Trophoblast cell (in vitro differentiated cells and primary cell): ENCODE measurements around the gene FSCN2.
"Not testable (repeated sequence)": the region's sequence is repeated elsewhere in the genome, so short reads cannot be mapped to it uniquely, and the experiment has no call there.

Experiments
- DNase-seq, 2 donors: peaks; one replicate each; pipeline ENCODE4 v3.0.0-alpha.2; 2016
- H2AFZ ChIP-seq: 2 replicates; pipeline ENCODE4 v1.6.1; 2013; ENCODE audit warnings: low read length, moderate library complexity, mild to moderate bottlenecking; ENCODE audit not compliant: insufficient read depth, poor library complexity
- H2AK5ac ChIP-seq: 2 replicates; pipeline ENCODE4 v1.6.1; 2013; ENCODE audit warnings: mild to moderate bottlenecking, low read length
- H2BK120ac ChIP-seq: 2 replicates; pipeline ENCODE4 v1.6.1; 2013; ENCODE audit warnings: low read length, mild to moderate bottlenecking, moderate library complexity; ENCODE audit not compliant: insufficient read depth, poor library complexity
- H2BK12ac ChIP-seq: 2 replicates; pipeline ENCODE4 v1.6.1; 2013; ENCODE audit warnings: mild to moderate bottlenecking, low read length, moderate library complexity
- H2BK5ac ChIP-seq: 2 replicates; pipeline ENCODE4 v1.6.1; 2013; ENCODE audit warnings: low read length, low read depth, moderate library complexity, mild to moderate bottlenecking; ENCODE audit not compliant: poor library complexity
- H3K14ac ChIP-seq: 2 replicates; pipeline ENCODE4 v1.6.1; 2013; ENCODE audit warnings: mild to moderate bottlenecking, low read length
- H3K18ac ChIP-seq: 2 replicates; pipeline ENCODE4 v1.6.1; 2013; ENCODE audit warnings: mild to moderate bottlenecking, low read length
- H3K23ac ChIP-seq: 2 replicates; pipeline ENCODE4 v1.6.1; 2013; ENCODE audit warnings: low read length
- H3K27ac ChIP-seq: 2 replicates; pipeline ENCODE4 v1.5.1; 2013; ENCODE audit warnings: low read depth, mild to moderate bottlenecking, inconsistent platforms, low read length, moderate library complexity
- H3K27me3 ChIP-seq: 2 replicates; pipeline ENCODE4 v1.6.1; 2013; ENCODE audit warnings: inconsistent platforms, mild to moderate bottlenecking, low read length, moderate library complexity; ENCODE audit not compliant: insufficient read depth
- H3K36me3 ChIP-seq, 2 experiments: 1 replicate in 1 of 2; 2 replicates in 1 of 2; pipeline ENCODE4 v1.6.1; 2013; ENCODE audit warnings: low read length in 2 of 2, mild to moderate bottlenecking in 2 of 2, moderate library complexity in 1 of 2; ENCODE audit not compliant: insufficient read depth in 2 of 2, control insufficient read depth in 1 of 2
- H3K4ac ChIP-seq: 2 replicates; pipeline ENCODE4 v1.6.1; 2013; ENCODE audit warnings: low read depth, mild to moderate bottlenecking, low read length, moderate library complexity
- H3K4me1 ChIP-seq, 2 experiments: 1 replicate in 1 of 2; 2 replicates in 1 of 2; pipeline ENCODE4 v1.6.1; 2013; ENCODE audit warnings: low read length in 2 of 2, mild to moderate bottlenecking in 2 of 2, moderate library complexity in 1 of 2; ENCODE audit not compliant: insufficient read depth in 2 of 2, control insufficient read depth in 1 of 2
- H3K4me2 ChIP-seq: 2 replicates; pipeline ENCODE4 v1.6.1; 2013; ENCODE audit warnings: inconsistent platforms, mild to moderate bottlenecking, low read length, moderate library complexity
- H3K4me3 ChIP-seq: 2 replicates; pipeline ENCODE4 v1.5.1; 2013; ENCODE audit warnings: mild to moderate bottlenecking, low read depth, low read length, inconsistent platforms
- H3K79me1 ChIP-seq: one replicate; pipeline ENCODE4 v1.6.1; 2013; ENCODE audit warnings: low read length
- H3K79me2 ChIP-seq: 2 replicates; pipeline ENCODE4 v1.6.1; 2013; ENCODE audit warnings: low read length, mild to moderate bottlenecking; ENCODE audit not compliant: control insufficient read depth, insufficient read depth, poor library complexity
- H3K9ac ChIP-seq: 2 replicates; pipeline ENCODE4 v1.6.1; 2013; ENCODE audit warnings: mild to moderate bottlenecking, low read length
- H3K9me3 ChIP-seq: 2 replicates; pipeline ENCODE4 v1.6.1; 2013; ENCODE audit warnings: low read depth, mild to moderate bottlenecking, control low read depth, inconsistent platforms, low read length; ENCODE audit not compliant: insufficient read depth
- H4K12ac ChIP-seq: 2 replicates; pipeline ENCODE4 v1.6.1; 2013; ENCODE audit warnings: low read depth, mild to moderate bottlenecking, low read length, moderate library complexity
- H4K8ac ChIP-seq: 2 replicates; pipeline ENCODE4 v1.6.1; 2013; ENCODE audit warnings: low read depth, mild to moderate bottlenecking, low read length, moderate library complexity
- H4K91ac ChIP-seq: one replicate; pipeline ENCODE4 v1.6.1; 2013; ENCODE audit warnings: low read depth, mild to moderate bottlenecking, low read length, moderate library complexity
- WGBS: extraction: QIAGEN DNeasy Blood & Tissue Kit; methylation state at CpG from one replicate; pipeline ENCODE4 v1.1.7; 2013; ENCODE audit warnings: missing lambda C conversion rate; ENCODE audit not compliant: insufficient read length, insufficient coverage; ENCODE audit errors: extremely low coverage; 5-methylcytosine and 5-hydroxymethylcytosine counted together

Gene FSCN2

DNA sequence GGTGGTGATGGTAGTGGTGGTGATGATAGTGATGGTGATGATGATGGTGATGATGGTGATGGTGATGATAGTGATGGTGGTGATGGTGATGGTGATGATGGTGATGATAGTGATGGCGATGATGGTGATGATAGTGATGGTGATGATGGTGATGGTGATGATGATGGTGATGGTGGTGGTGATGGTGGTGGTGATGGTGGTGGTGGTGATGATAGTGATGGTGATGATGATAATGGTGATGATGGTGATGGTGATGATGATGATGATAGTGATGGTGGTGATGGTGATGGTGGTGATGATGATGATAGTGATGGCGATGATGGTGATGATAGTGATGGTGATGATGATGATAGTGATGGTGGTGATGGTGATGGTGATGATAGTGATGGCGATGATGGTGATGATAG lies 3.8 kb downstream of the FSCN2 start:
- not testable (repeated sequence) for H3K4me1 ChIP-seq, H2BK120ac ChIP-seq, H3K4ac ChIP-seq, H3K27me3 ChIP-seq, H2AK5ac ChIP-seq, H3K18ac ChIP-seq, H3K9ac ChIP-seq, H2BK5ac ChIP-seq, H3K14ac ChIP-seq, H2AFZ ChIP-seq, H3K4me3 ChIP-seq, H3K23ac ChIP-seq, H4K12ac ChIP-seq, H3K79me1 ChIP-seq, H3K4me2 ChIP-seq, H4K8ac ChIP-seq, H2BK12ac ChIP-seq, H4K91ac ChIP-seq, H3K27ac ChIP-seq, H3K36me3 ChIP-seq, DNase-seq, H3K79me2 ChIP-seq
- no CpG with 5 or more reads among the region's 3 CpGs for WGBS
- peaks cover 12% of the 10 kb centered on the region for H3K9me3 ChIP-seq

DNA sequence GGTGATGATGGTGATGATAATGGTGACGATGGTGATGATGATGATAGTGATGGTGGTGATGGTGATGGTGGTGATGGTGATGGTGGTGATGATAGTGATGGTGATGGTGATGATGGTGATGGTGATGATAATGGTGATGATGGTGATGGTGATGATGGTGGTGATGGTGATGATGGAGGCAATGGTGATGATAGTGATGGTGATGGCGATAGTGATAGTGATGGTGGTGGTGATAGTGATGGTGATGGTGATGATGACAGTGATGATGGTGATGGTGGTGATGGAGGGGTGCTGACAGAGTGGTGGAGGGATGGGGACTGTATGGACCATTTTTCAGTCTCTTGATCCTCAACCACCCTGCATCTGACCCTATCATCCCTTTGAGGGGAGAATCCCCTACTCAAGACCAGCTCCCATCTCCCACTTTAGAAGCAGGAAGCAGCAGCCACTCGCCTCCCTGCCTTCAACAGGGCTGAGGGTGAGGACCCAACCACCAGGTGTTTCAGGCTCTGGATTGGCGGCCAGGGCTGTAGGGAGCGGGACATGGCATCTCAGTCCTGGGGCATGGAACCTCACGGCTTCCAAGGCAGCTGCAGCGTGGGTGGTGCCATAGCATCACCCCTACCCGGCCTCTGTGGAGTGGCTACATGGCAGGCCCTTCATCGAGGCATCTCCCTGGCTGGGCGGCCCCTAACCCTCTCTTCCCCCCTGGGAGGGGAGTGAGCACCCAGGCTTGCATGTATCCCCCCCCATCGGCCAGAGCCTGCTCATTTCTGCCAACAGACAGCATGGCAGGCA lies 4.5 kb downstream of the FSCN2 start:
- H3K27ac ChIP-seq, result no peak overlapping the region
- no CpG with 5 or more reads among the region's 11 CpGs for WGBS
- peaks cover 0 to 1% of the 10 kb centered on the region in 2 experiments for H3K4me1 ChIP-seq
- H2BK5ac ChIP-seq, result no peak overlapping the region
- peaks cover 10% of the 10 kb centered on the region for H3K27me3 ChIP-seq
- no peak overlapping the region for H3K14ac ChIP-seq
- no peak overlapping the region for H3K18ac ChIP-seq
- H3K9me3 ChIP-seq, result peaks cover 17% of the 10 kb centered on the region
- no peaks in the 10 kb centered on the region for H3K79me2 ChIP-seq
- H3K23ac ChIP-seq, result no peak overlapping the region
- H3K36me3 ChIP-seq, result no peaks in the 10 kb centered on the region
- no peak overlapping the region for H2AFZ ChIP-seq
- H2AK5ac ChIP-seq, result no peak overlapping the region
- no peak for DNase-seq
- H4K8ac ChIP-seq, result no peak overlapping the region
- H4K12ac ChIP-seq, result no peak overlapping the region
- no peak overlapping the region for H2BK12ac ChIP-seq
- H3K4me3 ChIP-seq, result no peak overlapping the region
- H3K9ac ChIP-seq, result no peak overlapping the region
- H3K79me1 ChIP-seq, result no peaks in the 10 kb centered on the region
- no peak overlapping the region for H3K4ac ChIP-seq
- H2BK120ac ChIP-seq, result no peak overlapping the region
- no peak overlapping the region for H4K91ac ChIP-seq
- no peak overlapping the region for H3K4me2 ChIP-seq

DNA sequence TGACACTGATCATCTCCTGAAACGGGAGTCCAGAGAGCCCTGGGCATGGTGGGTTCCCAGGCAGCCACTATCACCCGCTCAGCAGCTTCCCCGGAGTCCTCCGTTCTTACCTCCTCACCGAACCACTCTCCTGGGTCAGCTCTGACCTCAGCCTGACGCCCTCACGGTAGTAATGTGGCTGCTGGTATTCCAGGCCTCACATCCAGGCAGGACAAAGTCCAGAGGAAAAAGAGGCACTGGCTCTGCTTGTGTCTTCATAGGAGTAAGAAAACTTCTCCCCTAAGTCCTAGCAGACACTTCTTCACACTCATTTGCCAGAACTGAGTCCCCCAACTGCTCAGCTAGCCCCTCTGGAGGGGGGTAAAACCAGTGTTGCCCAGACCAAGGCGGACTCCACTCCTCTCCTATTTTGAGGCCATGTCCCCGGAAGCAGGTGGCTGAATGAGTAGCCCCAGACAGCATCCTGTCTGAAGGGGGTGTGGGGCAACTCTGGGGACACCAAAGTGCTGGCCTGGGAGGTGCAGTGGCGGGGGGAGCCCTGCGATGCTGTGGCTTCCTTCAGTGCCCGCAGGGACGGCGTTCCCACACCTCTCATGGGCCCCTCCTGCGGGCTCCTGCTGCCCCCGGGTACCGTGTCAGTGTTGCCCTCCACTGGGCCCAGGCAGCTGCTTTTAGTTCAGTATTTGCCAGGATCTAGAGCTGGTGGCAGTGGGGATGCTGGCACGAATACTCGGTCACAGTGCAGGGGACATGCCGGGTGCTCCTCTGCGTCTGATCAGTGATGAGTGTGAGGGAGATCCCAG lies 5.4 kb downstream of the FSCN2 start:
- H3K4me2 ChIP-seq, result no peak overlapping the region
- peaks cover 3 to 4% of the 10 kb centered on the region in 2 experiments for H3K36me3 ChIP-seq
- peaks cover 10% of the 10 kb centered on the region for H3K27me3 ChIP-seq
- H2BK5ac ChIP-seq, result no peak overlapping the region
- H2BK12ac ChIP-seq, result no peak overlapping the region
- no peak overlapping the region for H3K9ac ChIP-seq
- H3K18ac ChIP-seq, result no peak overlapping the region
- no peak overlapping the region for H4K12ac ChIP-seq
- H4K91ac ChIP-seq, result no peak overlapping the region
- WGBS, result no CpG with 5 or more reads among the region's 21 CpGs
- peaks cover 0 to 1% of the 10 kb centered on the region in 2 experiments for H3K4me1 ChIP-seq
- no peak overlapping the region for H3K14ac ChIP-seq
- H3K4ac ChIP-seq, result no peak overlapping the region
- H3K79me1 ChIP-seq, result no peaks in the 10 kb centered on the region
- peaks cover 17% of the 10 kb centered on the region for H3K9me3 ChIP-seq
- H2AK5ac ChIP-seq, result no peak overlapping the region
- no peak for DNase-seq
- no peak overlapping the region for H4K8ac ChIP-seq
- H3K27ac ChIP-seq, result no peak overlapping the region
- no peak overlapping the region for H2AFZ ChIP-seq
- no peak overlapping the region for H3K4me3 ChIP-seq
- H2BK120ac ChIP-seq, result no peak overlapping the region
- no peaks in the 10 kb centered on the region for H3K79me2 ChIP-seq
- no peak overlapping the region for H3K23ac ChIP-seq

DNA sequence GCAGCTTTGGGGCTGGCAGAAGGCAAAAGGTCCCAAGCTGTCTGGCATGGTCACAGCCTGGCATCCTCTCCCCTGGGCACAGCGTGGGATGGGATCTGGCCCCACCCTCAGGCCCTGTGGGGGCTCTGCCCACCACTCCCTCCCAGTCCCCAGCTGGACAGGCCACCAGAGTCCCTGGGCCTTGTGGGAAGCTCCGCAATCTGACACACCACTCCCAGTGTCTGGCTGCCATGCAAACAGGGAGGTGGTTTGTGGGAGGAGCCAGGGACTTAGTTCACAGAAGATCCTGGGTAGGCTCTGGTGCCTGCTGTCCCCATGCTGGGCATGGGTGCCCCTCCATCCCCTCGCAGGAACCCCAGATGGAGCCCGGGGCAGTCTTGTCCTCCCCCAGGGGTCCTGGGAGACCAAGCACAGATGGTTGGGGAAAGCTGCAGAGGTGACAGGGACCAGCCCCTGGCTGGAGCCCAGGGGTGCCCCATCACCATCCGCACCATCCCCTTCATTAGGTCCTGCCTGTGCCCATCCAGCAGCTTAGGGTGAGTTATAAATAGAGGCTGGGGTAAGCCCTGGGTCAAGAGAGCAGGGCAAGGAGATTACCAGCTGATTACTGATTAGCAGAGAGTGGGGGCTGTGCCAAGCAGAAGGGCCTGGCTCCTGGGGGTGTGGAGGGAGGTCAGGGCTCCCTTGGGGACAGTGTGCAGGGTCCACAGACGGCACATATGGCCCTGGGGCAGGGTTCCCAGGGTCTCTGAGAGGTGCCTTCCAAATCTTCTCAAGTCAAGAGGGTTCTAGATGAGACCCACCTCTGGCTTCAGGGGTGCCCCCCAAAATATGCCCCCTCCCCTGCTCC lies 6.2 kb downstream of the FSCN2 start:
- Histone ChIP-seq H3K27ac (no peak overlapping the region), H3K14ac (no peak overlapping the region), H3K79me1 (no peaks in the 10 kb centered on the region), H3K9me3 (peaks cover 17% of the 10 kb centered on the region), H3K79me2 (no peaks in the 10 kb centered on the region), H2BK12ac (no peak overlapping the region), H2AK5ac (no peak overlapping the region), H3K18ac (no peak overlapping the region), H3K4me2 (no peak overlapping the region), H2BK5ac (no peak overlapping the region), H3K36me3 (peaks cover 3 to 5% of the 10 kb centered on the region in 2 experiments), H3K4ac (no peak overlapping the region), H4K8ac (no peak overlapping the region), H2BK120ac (no peak overlapping the region), H3K4me1 (peaks cover 0 to 1% of the 10 kb centered on the region in 2 experiments), H2AFZ (no peak overlapping the region), H3K4me3 (no peak overlapping the region), H4K91ac (no peak overlapping the region), H3K23ac (no peak overlapping the region), H4K12ac (no peak overlapping the region), H3K9ac (no peak overlapping the region), H3K27me3 (peaks cover 10% of the 10 kb centered on the region)
- DNase-seq, result no peak
- WGBS, result no CpG with 5 or more reads among the region's 6 CpGs
